ENCODE measurements around the gene LMNB1.

LMNB1 gene

DNA sequence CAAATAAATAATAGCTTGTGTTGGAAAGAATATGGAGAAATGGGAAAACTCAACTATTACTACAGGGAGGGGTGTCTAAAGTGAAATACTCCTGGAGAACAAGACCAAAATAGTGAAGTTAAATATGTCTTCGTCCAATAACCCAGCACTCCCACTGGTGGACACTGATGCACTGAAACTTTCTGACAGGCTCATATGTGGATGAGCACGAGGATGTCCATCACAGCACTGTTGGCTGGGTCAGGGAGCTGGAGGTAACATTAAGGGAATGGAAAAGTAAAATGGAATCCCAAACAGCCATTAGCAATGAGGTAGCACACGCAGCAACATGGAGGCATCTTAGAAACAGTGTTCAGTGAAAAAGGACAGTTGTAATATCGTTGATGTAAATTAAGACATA, 86.5 kb downstream of the LMNB1 start:
- DNase-seq: no peak

- DNase-seq: no peak
Observed at GRCh38 chr5:126864042-126864688, 87.2 kb downstream of the LMNB1 start.

- DNase-seq: no peak
Observed at GRCh38 chr5:126865299-126865698, 88.4 kb downstream of the LMNB1 start.

- peak; percentile 5 for DNase-seq
Observed at GRCh38 chr5:126866851-126867636, 90.1 kb downstream of the LMNB1 start.

- no peak for DNase-seq
Observed at GRCh38 chr5:126868338-126869004, 91.5 kb downstream of the LMNB1 start.

DNA sequence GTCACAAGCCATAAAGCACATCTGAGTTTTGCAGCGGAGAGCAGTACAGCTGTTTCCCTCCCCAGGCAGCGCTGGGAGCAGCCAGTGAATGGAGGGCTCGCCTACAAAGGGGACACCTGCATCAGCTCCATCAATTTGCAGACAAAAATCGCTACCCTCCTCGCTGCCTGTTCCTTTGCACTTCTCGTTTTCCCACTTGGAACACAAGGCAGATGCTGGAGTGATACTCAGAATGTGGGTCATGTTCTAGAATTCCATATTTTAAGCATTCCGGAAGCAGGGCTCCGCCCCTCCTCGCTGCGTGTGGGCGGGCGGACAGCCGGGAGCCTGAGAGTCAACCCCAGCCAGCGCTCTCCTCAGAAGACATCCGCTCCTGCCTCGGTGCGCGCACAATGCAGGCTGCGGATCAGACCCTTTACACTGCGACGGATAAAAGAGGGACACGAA, 92.1 kb downstream of the LMNB1 start:
- peak; percentile 9 for DNase-seq

GRCh38 chr5:126871441-126871840, 94.5 kb downstream of the LMNB1 start:
- DNase-seq: no peak

DNA sequence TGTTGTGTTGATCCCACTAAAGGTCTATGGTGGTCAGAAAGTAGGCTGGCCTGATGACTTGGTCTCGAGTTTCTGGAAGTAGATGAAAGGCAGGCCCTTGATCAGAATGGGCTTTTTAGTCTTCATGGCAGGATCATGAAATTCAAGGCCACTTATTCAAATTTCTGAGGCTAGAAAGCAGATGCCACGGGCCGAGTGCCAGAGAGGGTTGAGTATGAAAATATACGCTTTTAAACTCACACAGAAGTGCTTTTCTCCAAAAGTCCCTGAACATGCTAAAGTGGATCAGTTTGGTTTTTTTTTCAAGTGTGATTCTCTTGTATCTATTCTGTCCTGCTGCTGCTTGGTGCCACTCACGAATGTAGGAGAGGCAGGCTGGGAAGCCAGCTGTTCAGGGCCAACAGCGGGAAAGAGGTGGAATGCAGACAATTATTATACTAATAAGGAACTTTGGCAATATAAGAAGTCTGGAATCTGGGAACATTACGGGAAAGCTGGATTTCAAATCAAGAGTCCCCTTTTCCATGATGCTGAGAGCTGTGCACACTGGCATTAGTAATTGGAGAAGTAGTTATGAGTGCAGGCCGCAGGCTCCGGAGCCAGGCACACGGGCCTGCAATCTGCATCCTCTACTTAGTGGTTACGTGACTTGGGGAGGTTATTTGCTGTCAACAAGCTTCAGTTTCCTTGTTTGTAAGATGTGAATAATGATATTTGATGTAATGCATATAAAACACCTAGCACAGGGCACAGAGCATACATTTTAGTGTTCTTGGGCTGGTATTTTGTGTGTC, 95.8 kb downstream of the LMNB1 start:
- no peak for DNase-seq

- no peak for DNase-seq
Observed at GRCh38 chr5:126875303-126875785, 98.4 kb downstream of the LMNB1 start.

DNA sequence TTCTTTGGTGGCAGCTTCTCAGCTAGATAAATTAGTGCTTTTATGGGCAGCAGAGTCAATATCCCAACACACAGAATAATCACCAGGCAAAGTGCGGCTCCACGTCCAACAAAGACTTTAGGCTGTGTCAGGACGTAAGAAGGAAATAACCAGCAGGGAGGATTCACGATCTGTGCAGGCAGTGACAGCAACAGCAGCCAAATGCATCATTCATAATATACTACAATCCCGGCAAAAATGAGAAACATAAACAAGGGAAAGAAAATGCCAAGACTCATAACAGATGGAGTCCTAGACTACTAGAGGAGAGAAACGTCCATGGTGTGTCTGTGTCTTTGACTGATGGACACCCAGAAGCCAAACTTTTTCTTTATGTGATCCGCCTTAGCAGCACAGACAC, 100.7 kb downstream of the LMNB1 start:
- DNase-seq: no peak

GRCh38 chr5:126878085-126878484, 101.1 kb downstream of the LMNB1 start:
- DNase-seq: no peak

DNA sequence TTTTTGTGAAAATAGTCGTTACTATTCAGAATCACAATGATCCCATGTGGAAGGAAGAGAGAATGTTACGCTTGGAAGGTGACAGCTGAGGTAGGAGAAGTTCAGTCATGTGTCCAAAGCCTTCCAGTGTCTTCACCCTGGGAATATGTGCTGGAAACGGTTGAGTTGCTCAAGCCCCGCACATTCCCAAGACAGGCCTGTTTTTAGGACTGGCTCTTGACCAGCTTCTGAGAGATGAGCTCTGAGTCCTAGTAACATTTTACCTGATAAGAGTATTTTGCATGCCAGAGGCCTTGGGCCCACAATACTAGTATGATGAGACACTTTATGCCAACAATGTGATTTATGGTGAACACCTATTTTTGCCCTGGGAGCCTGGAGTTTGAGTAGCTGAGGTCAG, 101.7 kb downstream of the LMNB1 start:
- no peak for DNase-seq

DNA sequence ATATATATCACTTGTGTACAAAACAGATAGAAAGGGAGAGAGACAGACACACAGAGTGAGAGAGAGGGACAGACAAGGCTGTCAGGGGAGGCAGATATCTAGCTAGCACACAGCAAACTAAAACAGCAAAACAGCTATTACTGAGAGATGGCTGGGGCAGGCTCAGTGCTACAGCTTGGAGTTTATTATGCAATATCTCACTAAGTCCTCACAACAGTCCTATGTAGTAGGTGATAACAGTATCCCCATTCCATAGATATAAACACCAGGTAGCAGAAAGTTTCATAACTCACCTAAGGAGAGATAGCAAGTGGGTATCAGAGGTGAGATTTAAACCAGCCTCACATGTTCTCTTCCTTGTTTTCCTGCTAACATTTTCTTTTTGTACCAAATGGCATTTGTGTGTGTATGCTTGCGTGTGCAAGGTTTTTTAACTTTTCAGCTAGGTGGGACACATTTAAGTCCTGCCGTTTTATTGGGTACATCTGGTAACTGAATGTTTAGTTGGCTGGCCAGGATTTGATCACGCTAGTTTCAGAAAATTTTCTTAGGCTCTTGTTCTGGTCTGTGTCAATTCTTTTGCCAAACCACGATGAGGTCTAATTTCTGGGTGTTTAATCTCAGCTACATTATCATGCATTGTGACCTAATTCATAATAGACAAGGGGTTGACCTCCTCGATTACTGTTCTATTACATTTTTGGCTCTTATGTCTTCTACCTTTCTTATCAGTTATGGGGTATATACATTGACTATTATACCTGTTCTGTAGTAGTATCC, 105.1 kb downstream of the LMNB1 start:
- no peak for DNase-seq

DNA sequence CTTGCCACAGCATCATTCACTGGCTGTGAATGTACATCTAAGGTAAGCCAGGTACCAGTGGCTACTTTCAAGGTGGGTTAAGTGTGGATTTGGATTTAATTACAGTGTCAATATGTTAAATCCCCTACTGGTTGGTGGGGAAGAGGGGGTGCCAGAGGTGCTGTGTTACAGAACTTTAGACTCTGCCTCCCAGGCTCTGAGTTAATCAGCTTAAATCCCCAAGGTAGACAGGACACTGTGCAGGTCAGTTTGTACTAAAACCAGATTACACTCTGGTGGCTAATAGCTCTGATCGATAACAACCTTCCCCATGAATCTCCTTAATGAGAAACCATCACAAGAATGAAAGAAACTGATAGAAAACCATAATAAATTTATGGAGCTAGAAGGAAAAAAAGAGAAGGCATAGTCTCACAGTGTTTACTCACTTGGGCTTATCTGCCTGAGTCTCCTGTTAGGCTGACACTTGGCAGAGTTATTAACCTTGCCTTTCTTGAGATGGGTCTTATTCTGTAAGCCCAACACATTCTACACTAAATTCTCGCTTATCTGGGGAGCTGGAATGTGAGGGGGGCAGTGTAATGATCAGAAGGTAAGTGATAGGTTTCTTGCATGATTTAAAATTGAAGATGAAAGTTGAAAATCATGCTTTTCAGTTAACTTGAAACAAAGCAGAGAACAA, 106.8 kb downstream of the LMNB1 start:
- no peak for DNase-seq

DNA sequence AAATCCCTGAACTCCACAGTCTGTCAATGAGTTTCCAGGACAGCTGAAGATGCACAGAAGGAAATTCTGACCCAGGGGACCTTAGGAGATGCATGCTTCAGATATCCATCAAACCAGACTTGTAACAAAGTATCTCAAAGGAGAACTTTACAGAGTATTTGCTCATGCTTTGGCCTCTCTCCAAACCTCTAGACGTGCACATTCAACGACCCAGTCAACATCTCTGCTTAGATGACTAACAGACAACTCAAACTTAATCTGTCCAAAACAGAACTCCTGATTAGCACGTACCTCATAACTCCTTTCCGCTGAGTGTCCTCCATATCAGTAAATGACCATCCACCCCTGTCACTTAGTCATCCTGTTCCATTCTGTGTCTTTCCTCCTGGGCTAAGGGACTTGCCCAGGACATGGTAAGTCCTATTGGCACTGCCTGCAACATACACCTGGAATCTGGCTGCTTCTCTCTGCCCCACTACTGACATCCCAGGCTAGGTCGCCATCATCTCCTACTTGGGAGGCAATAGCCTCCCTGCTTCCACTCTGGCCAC, 107.4 kb downstream of the LMNB1 start:
- DNase-seq: no peak
